Activated B cell treated with CpG ODN at 0.5 μM for 24 hours (primary cell): Measurements from ENCODE around the gene NRTN. TPM values are rescaled to one million over a fixed set of nuclear protein-coding genes. Genes with fewer than 3 reads are reported as not detected.
"Not testable (repeated sequence)": the region's sequence is repeated elsewhere in the genome, so short reads cannot be mapped to it uniquely, and the experiment has no call there.

ENCODE experiments used
- ATAC-seq: fragments of 200-7000 bp; cut with Tn5 transposase; one replicate; pipeline ENCODE4 v1.10.0; 2021; ENCODE audit warnings: low read depth, mild to moderate bottlenecking, moderate library complexity
- CTCF ChIA-PET: fragments of 350-600 bp; sonication (Branson Sonifier 250); formaldehyde crosslinking; loops from one replicate; lab custom pipeline; 2021; ENCODE audit warnings: antibody characterized with exemption; lab: Charles Lee
- POLR2A ChIA-PET: fragments of 350-600 bp; sonication (Branson Sonifier 250); formaldehyde crosslinking; loops from one replicate; lab custom pipeline; 2021; ENCODE audit warnings: antibody characterized with exemption; lab: Charles Lee
- DNase-seq: peaks from one replicate; pipeline ENCODE4 v3.0.0; 2022
- H3K27ac Mint-ChIP-seq: one replicate; pipeline ENCODE4 v1.8.0; 2020; ENCODE audit warnings: mixed read lengths
- H3K27me3 Mint-ChIP-seq: one replicate; pipeline ENCODE4 v1.8.0; 2021; ENCODE audit warnings: mixed read lengths
- H3K36me3 Mint-ChIP-seq: one replicate; pipeline ENCODE4 v1.8.0; 2021; ENCODE audit warnings: low read depth, mixed read lengths
- H3K4me1 Mint-ChIP-seq: one replicate; pipeline ENCODE4 v1.8.0; 2021; ENCODE audit warnings: mixed read lengths
- H3K4me3 Mint-ChIP-seq: one replicate; pipeline ENCODE4 v1.8.0; 2020; ENCODE audit warnings: mild to moderate bottlenecking, mixed read lengths
- H3K9me3 Mint-ChIP-seq: one replicate; pipeline ENCODE4 v1.8.0; 2020; ENCODE audit warnings: mixed read lengths
- CTCF ChIP-seq: fragments of 200-600 bp; IDR thresholded peaks from one replicate; pipeline ENCODE4 v1.8.0; 2022; ENCODE audit warnings: antibody characterized with exemption, mild to moderate bottlenecking
- intact Hi-C: fragments of 100-400 bp; cut with micrococcal nuclease; formaldehyde crosslinking; loops from one replicate; pipeline ENCODE4 v1.15.1; 2024
- total RNA-seq: library from RNA; stranded (reverse); gene quantifications from 2 replicates; pipeline ENCODE4 v1.2.3, GENCODE V29; 2022

Gene NRTN
- total RNA-seq, 1 donor from 2014 or later, result 0.42 TPM

GRCh38 chr19:5851302-5851701, 46.4 kb downstream of the NRTN start, which contains the start of gene FUT3:
Gene FUT3 (minus strand): TSS chr19:5851449.
- CTCF ChIA-PET, result no interaction called here
- Mint-ChIP-seq H3K4me1 (no peaks in the 10 kb centered on the region), H3K27ac (no peak within 1 kb of the TSS), H3K9me3 (no peaks in the 10 kb centered on the region), H3K27me3 (peaks cover 7% of the 10 kb centered on the region), H3K36me3 (no peaks in the 10 kb centered on the region), H3K4me3 (no peak within 1 kb of the TSS)
- intact Hi-C loops, result no loop called here
- POLR2A ChIA-PET, result no interaction called here
- TF ChIP-seq CTCF, result no peak
- no peak for ATAC-seq
- no peak for DNase-seq

DNA sequence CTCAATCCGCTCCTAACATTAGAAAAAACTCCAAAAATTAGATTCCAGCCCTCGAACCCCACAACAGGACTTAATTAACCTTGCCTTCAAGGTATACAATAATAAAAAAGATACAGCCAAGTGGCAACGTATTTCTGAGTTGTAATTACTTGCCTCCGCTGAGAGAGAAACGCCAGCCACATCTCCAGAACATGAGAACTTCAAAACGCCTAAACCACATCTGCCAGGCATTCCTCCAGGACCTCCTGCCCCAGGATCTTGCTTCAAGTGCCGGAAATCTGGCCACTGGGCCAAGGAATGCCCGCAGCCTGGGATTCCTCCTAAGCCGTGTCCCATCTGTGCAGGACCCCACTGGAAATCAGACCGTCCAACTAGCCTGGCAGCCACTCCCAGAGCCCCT, 49.3 kb downstream of the NRTN start:
- POLR2A ChIA-PET, H3K4me3 Mint-ChIP-seq, H3K27ac Mint-ChIP-seq, H3K27me3 Mint-ChIP-seq, CTCF ChIA-PET, H3K4me1 Mint-ChIP-seq, intact Hi-C loops, H3K9me3 Mint-ChIP-seq, ATAC-seq, DNase-seq, H3K36me3 Mint-ChIP-seq: not testable (repeated sequence)

DNA sequence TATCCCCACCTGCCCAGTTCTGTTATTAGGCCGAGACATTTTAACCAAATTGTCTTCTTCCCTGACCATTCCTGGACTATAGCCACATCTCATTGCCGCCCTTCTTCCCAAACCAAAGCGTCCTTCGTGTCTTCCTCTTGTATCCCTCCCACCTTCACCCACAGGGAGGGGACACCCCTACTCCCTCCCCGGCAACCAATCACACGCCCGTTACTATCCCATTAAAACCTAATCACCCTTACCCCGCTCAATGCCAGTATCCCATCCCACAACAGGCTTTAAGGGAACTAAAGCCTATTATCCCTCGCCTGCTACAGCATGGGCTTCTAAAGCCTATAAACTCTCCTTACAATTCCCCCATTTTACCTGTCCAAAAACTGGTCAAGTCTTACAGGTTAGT, 50.3 kb downstream of the NRTN start:
- H3K36me3 Mint-ChIP-seq, H3K9me3 Mint-ChIP-seq, POLR2A ChIA-PET, H3K4me3 Mint-ChIP-seq, H3K27me3 Mint-ChIP-seq, DNase-seq, intact Hi-C loops, H3K27ac Mint-ChIP-seq, ATAC-seq, CTCF ChIA-PET, H3K4me1 Mint-ChIP-seq: not testable (repeated sequence)

GRCh38 chr19:5857203-5858081, 52.6 kb downstream of the NRTN start:
- no peaks in the 10 kb centered on the region for H3K4me1 Mint-ChIP-seq
- intact Hi-C loops, result no loop called here
- ChIA-PET POLR2A (no interaction called here), CTCF (no interaction called here)
- H3K36me3 Mint-ChIP-seq, result no peaks in the 10 kb centered on the region
- H3K27me3 Mint-ChIP-seq, result peaks cover 10% of the 10 kb centered on the region
- no peak overlapping the region for H3K4me3 Mint-ChIP-seq
- no peaks in the 10 kb centered on the region for H3K9me3 Mint-ChIP-seq
- H3K27ac Mint-ChIP-seq, result no peak overlapping the region
- DNase-seq (no peak), ATAC-seq (no peak)
- no peak for TF ChIP-seq CTCF

DNA sequence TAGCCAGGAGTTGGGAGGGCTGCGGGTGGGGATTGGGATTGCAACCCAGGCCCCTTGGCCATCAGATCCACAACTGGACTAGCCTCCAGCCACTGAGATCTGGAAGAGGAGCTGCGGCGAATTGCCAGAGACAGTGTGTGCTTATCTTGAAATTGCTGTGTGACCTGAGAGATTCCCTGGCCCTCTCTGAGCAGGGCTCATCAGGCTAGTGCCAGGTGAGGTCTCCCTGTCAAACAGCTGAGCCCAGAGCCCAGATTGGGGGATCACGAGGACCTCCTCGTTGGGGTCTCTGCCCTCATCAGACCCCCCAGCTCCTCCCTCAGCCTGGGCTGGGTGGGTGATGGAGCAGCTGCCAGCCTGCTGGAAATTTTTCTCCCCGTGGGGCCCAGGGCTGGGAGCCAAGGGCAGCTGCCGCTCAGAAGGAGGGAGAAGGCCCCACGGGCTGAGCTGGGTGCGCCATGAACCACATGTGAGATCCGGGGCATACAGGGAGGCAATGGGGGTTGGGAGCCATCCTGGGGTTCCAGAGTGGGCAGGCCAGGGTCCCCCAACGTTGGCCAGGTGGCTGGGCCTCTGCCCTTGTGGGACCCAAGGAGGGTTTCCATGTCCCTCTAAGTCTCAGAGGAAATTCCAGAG, 58.3 kb downstream of the NRTN start:
- ChIA-PET POLR2A (no interaction called here), CTCF (no interaction called here)
- Mint-ChIP-seq H3K9me3 (no peaks in the 10 kb centered on the region), H3K27me3 (peaks cover 13% of the 10 kb centered on the region), H3K27ac (no peak overlapping the region), H3K4me1 (no peaks in the 10 kb centered on the region), H3K36me3 (no peaks in the 10 kb centered on the region), H3K4me3 (no peak overlapping the region)
- ATAC-seq, result no peak
- intact Hi-C loops, result no loop called here
- DNase-seq, result no peak
- TF ChIP-seq CTCF, result no peak

DNA sequence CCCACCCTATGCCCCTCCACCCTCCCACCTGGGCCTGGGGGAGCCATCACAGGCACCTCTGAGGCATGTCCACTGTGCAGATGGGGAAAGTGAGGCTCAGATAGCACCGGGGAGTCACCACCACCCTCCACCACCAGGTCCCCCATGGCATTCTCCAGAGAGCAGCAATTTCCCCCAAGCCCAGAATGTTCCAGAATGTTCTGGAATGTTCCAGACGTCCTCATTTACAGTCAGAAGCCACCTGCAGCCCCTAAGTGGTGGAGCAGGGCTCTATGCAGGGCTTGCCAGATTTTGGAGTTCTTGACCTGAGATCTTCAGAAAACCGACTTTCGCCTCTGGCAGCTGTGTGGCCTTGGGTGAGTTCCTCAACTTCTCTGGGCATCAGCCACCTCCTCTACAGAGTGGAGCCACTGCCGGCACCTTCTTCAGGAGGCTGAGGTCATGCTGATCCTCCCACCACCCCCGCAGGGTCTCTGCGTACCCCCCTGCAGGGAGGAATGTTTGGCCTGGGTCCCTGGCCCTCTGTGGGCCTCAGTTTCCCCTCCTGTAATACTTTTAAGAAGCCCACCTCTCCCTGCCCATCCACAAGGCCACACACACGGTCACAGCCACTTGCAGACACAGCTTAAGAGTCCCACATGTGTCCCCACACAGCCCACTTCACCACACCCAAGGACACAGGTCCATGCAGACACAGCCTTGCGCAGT, 59.3 kb downstream of the NRTN start:
- ATAC-seq (no peak), DNase-seq (no peak)
- Mint-ChIP-seq H3K27ac (no peak overlapping the region), H3K4me1 (no peaks in the 10 kb centered on the region), H3K9me3 (no peaks in the 10 kb centered on the region), H3K4me3 (no peak overlapping the region), H3K27me3 (peaks cover 13% of the 10 kb centered on the region), H3K36me3 (no peaks in the 10 kb centered on the region)
- intact Hi-C loops, result no loop called here
- POLR2A ChIA-PET, result no interaction called here
- CTCF ChIA-PET, result no interaction called here
- TF ChIP-seq CTCF, result no peak
